SK-N-SH treated with all-trans-retinoic acid at 6 μM for 48 hours (cell line): ENCODE measurements around the gene RIMS3.

ENCODE experiments used
- CSDC2 ChIP-seq: fragments of 250-450 bp; sonication (Bioruptor Pico); IDR thresholded peaks from 2 replicates; pipeline ENCODE4 v1.5.0; 2020; ENCODE audit warnings: mild to moderate bottlenecking, moderate library complexity
- CSRNP3 ChIP-seq: fragments of 250-450 bp; sonication (Bioruptor Pico); IDR thresholded peaks from 2 replicates; pipeline ENCODE4 v1.5.1; 2021; ENCODE audit warnings: mild to moderate bottlenecking, moderate library complexity
- PATZ1 ChIP-seq: fragments of 250-450 bp; sonication (Bioruptor Pico); IDR thresholded peaks from 2 replicates; pipeline ENCODE4 v1.8.0; 2020; ENCODE audit warnings: mild to moderate bottlenecking, moderate library complexity, borderline replicate concordance
- RARB ChIP-seq: fragments of 250-450 bp; sonication (Bioruptor Pico); IDR thresholded peaks from 2 replicates; pipeline ENCODE4 v1.8.0; 2021; ENCODE audit warnings: mild to moderate bottlenecking, moderate library complexity
- SNAI2 ChIP-seq: fragments of 250-450 bp; sonication (Bioruptor Pico); IDR thresholded peaks from 2 replicates; pipeline ENCODE4 v1.5.0; 2020; ENCODE audit warnings: mild to moderate bottlenecking, moderate library complexity
- TOX ChIP-seq: fragments of 250-450 bp; sonication (Bioruptor Pico); IDR thresholded peaks from 2 replicates; pipeline ENCODE4 v1.8.0; 2021; ENCODE audit warnings: mild to moderate bottlenecking, moderate library complexity, borderline replicate concordance
- ZFP3 ChIP-seq: fragments of 250-450 bp; sonication (Bioruptor Pico); IDR thresholded peaks from 2 replicates; pipeline ENCODE4 v1.5.0; 2020; ENCODE audit warnings: mild to moderate bottlenecking, moderate library complexity
- ZFP30 ChIP-seq: fragments of 450-650 bp; formaldehyde crosslinking; IDR thresholded peaks from 2 replicates; pipeline ENCODE4 v1.5.0; 2022; ENCODE audit warnings: mild to moderate bottlenecking, moderate library complexity
- ZNF8 ChIP-seq: fragments of 450-650 bp; formaldehyde crosslinking; IDR thresholded peaks from 2 replicates; pipeline ENCODE4 v1.5.0; 2020; ENCODE audit warnings: mild to moderate bottlenecking, moderate library complexity
- TF ChIP-seq, protein P1 (sequence below): fragments of 250-450 bp; sonication (Bioruptor Pico); IDR thresholded peaks from 2 replicates; pipeline ENCODE4 v1.5.1; 2020; ENCODE audit warnings: low read depth, mild to moderate bottlenecking, moderate library complexity

- TF ChIP-seq SNAI2 (no peak), PATZ1 (CRISPR knock-in tag) (no peak), ZFP30 (CRISPR knock-in tag) (no peak), ZFP3 (CRISPR knock-in tag) (no peak), TOX (CRISPR knock-in tag) (no peak), CSRNP3 (CRISPR knock-in tag) (no peak), ZNF8 (CRISPR knock-in tag) (no peak), RARB (no peak), CSDC2 (no peak)
- TF ChIP-seq, protein P1, sequence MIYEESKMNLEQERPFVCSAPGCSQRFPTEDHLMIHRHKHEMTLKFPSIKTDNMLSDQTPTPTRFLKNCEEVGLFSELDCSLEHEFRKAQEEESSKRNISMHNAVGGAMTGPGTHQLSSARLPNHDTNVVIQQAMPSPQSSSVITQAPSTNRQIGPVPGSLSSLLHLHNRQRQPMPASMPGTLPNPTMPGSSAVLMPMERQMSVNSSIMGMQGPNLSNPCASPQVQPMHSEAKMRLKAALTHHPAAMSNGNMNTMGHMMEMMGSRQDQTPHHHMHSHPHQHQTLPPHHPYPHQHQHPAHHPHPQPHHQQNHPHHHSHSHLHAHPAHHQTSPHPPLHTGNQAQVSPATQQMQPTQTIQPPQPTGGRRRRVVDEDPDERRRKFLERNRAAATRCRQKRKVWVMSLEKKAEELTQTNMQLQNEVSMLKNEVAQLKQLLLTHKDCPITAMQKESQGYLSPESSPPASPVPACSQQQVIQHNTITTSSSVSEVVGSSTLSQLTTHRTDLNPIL (CRISPR knock-in tag) = no peak
Measured at GRCh38 chr1:40665335-40666171, at the start of gene RIMS3.
